Measurements from ENCODE around the gene CEMIP. TPM values are rescaled to one million over a fixed set of nuclear protein-coding genes. Genes with fewer than 3 reads are reported as not detected.

CEMIP gene
- total RNA-seq, 3 donors from 2014 or later = under 0.01 to 0.66 (median 0.59) TPM

GRCh38 chr15:80817901-80818300 is 38.7 kb downstream of the CEMIP start:
- no peak overlapping the region for H3K4me3 ChIP-seq
- TF ChIP-seq CTCF (IDR thresholded peaks at IDR 0.05) (no peak), POLR2A (IDR thresholded peaks at IDR 0.05) (no peak), POLR2AphosphoS5 (IDR thresholded peaks at IDR 0.05) (no peak)
- no peak overlapping the region for H3K27ac ChIP-seq
- no peaks in the 10 kb centered on the region for H3K36me3 ChIP-seq
- intact Hi-C loops (cut with DNase I; ENCODE audit: low total_unique reads) = no loop called here
- H3K27me3 ChIP-seq = no peaks in the 10 kb centered on the region
- H3K4me1 ChIP-seq = no peaks in the 10 kb centered on the region
- H3K9me3 ChIP-seq = no peaks in the 10 kb centered on the region
- DNase-seq (ENCODE audit: low spot score in 2 of 2) = no peak

- Histone ChIP-seq H3K36me3 (no peaks in the 10 kb centered on the region), H3K4me3 (no peak overlapping the region), H3K4me1 (no peaks in the 10 kb centered on the region), H3K9me3 (no peaks in the 10 kb centered on the region), H3K27ac (no peak overlapping the region), H3K27me3 (no peaks in the 10 kb centered on the region)
- TF ChIP-seq CTCF (IDR thresholded peaks at IDR 0.05) (no peak), POLR2AphosphoS5 (IDR thresholded peaks at IDR 0.05) (no peak), POLR2A (IDR thresholded peaks at IDR 0.05) (no peak)
- DNase-seq (ENCODE audit: low spot score in 2 of 2) = no peak
- intact Hi-C loops (cut with DNase I; ENCODE audit: low total_unique reads) = no loop called here
Measured at GRCh38 chr15:80819001-80819400, 39.8 kb downstream of the CEMIP start.

- Histone ChIP-seq H3K27me3 (no peaks in the 10 kb centered on the region), H3K9me3 (no peaks in the 10 kb centered on the region), H3K4me1 (no peaks in the 10 kb centered on the region), H3K27ac (no peak overlapping the region), H3K36me3 (no peaks in the 10 kb centered on the region), H3K4me3 (no peak overlapping the region)
- TF ChIP-seq CTCF (IDR thresholded peaks at IDR 0.05) (no peak), POLR2AphosphoS5 (IDR thresholded peaks at IDR 0.05) (no peak), POLR2A (IDR thresholded peaks at IDR 0.05) (no peak)
- DNase-seq (ENCODE audit: low spot score in 2 of 2) = no peak
- intact Hi-C loops (cut with DNase I; ENCODE audit: low total_unique reads) = no loop called here
Measured at GRCh38 chr15:80820092-80820491, 40.9 kb downstream of the CEMIP start.

- H3K36me3 ChIP-seq = no peaks in the 10 kb centered on the region
- H3K9me3 ChIP-seq = no peaks in the 10 kb centered on the region
- H3K4me3 ChIP-seq = no peak overlapping the region
- TF ChIP-seq POLR2AphosphoS5 (IDR thresholded peaks at IDR 0.05) (no peak), CTCF (IDR thresholded peaks at IDR 0.05) (no peak), POLR2A (IDR thresholded peaks at IDR 0.05) (no peak)
- H3K27ac ChIP-seq = no peak overlapping the region
- intact Hi-C loops (cut with DNase I; ENCODE audit: low total_unique reads) = no loop called here
- no peak for DNase-seq (ENCODE audit: low spot score in 2 of 2)
- peaks cover 0 to 6% of the 10 kb centered on the region in 2 donors for H3K4me1 ChIP-seq
- no peaks in the 10 kb centered on the region for H3K27me3 ChIP-seq
Measured at GRCh38 chr15:80822256-80822655, 43.1 kb downstream of the CEMIP start.

- TF ChIP-seq POLR2AphosphoS5 (IDR thresholded peaks at IDR 0.05) (no peak), POLR2A (IDR thresholded peaks at IDR 0.05) (no peak), CTCF (IDR thresholded peaks at IDR 0.05) (no peak)
- intact Hi-C loops (cut with DNase I; ENCODE audit: low total_unique reads) = no loop called here
- Histone ChIP-seq H3K4me3 (no peak overlapping the region), H3K36me3 (no peaks in the 10 kb centered on the region), H3K27me3 (no peaks in the 10 kb centered on the region), H3K4me1 (peaks cover 0 to 6% of the 10 kb centered on the region in 2 donors), H3K27ac (no peak overlapping the region), H3K9me3 (no peaks in the 10 kb centered on the region)
- no peak for DNase-seq (ENCODE audit: low spot score in 2 of 2)
Measured at GRCh38 chr15:80822676-80823075, 43.5 kb downstream of the CEMIP start.

Data from breast epithelium (tissue), 4 donors.